HepG2 (cell line): ENCODE data around the gene NOXA1. TPM values are rescaled to one million over a fixed set of nuclear protein-coding genes. Genes with fewer than 3 reads are reported as not detected.
"Not testable (repeated sequence)": the region's sequence is repeated elsewhere in the genome, so short reads cannot be mapped to it uniquely, and the experiment has no call there.

Experiments
- ATAC-seq: fragments of 200-7000 bp; cut with Tn5 transposase; 3 replicates; pipeline ENCODE4 v1.9.1; 2020; ENCODE audit warnings: mild to moderate bottlenecking, moderate library complexity
- BruUV-seq: library from RNA; stranded (reverse); fragments of 400-500 nt; replicated peaks from 2 replicates; lab custom pipeline; 2021; lab: Mats Ljungman, UMichigan
- CTCF ChIA-PET: fragments of 300-600 bp; formaldehyde crosslinking; extraction: SDS; loops from one replicate; lab custom pipeline; 2021; ENCODE audit warnings: low total read pairs, inconsistent platforms, low intra/inter-chr PET ratio; lab: Yijun Ruan, JAX
- POLR2A ChIA-PET: fragments of 350-600 bp; sonication (Branson Sonifier 250); formaldehyde crosslinking; loops from one replicate; lab custom pipeline; 2020; ENCODE audit warnings: antibody characterized with exemption, inconsistent platforms; lab: Yijun Ruan, JAX
- DNase-seq: peaks from one replicate; pipeline ENCODE4 v3.0.0-alpha.2; 2015; ENCODE audit warnings: low spot score
- FAIRE-seq: peaks from 3 replicates; lab custom pipeline; 2011; peaks lifted over from hg19 to GRCh38; lab: Jason Lieb, UNC
- H2AFZ ChIP-seq: one replicate; pipeline ENCODE4 v1.6.1; 2011; ENCODE audit warnings: low read length, inconsistent platforms
- H3K27ac ChIP-seq: fragments of 300-600 bp; 3 replicates; pipeline ENCODE4 v1.8.0; 2011; ENCODE audit warnings: mixed run types, mild to moderate bottlenecking, mixed read lengths, low read length, inconsistent platforms; ENCODE audit not compliant: insufficient read depth; ENCODE audit errors: extremely low read length
- H3K27me3 ChIP-seq, 2 experiments: fragments of 200-600 bp in 1 of 2; 2 replicates in 1 of 2; 3 replicates in 1 of 2; pipeline versions ENCODE4 v1.6.0 to v1.8.0; 2011; ENCODE audit warnings: low read length in 2 of 2, mild to moderate bottlenecking in 2 of 2, moderate library complexity in 2 of 2, inconsistent platforms in 1 of 2; ENCODE audit not compliant: insufficient read depth in 2 of 2, control insufficient read depth in 1 of 2
- H3K36me3 ChIP-seq, 2 experiments: fragments of 200-600 bp in 1 of 2; replicated peaks in 1 of 2; 2 replicates in 1 of 2; 3 replicates in 1 of 2; pipeline versions ENCODE4 v1.5.1 to v1.8.0; 2011; ENCODE audit warnings: low read length in 2 of 2, inconsistent platforms in 1 of 2; ENCODE audit not compliant: insufficient read depth in 2 of 2, control insufficient read depth in 1 of 2
- H3K4me1 ChIP-seq: 2 replicates; pipeline ENCODE4 v1.5.1; 2012; ENCODE audit warnings: low read length, inconsistent platforms; ENCODE audit not compliant: insufficient read depth
- H3K4me2 ChIP-seq: 2 replicates; pipeline ENCODE4 v1.6.0; 2011; ENCODE audit warnings: low read depth, low read length, inconsistent platforms
- H3K4me3 ChIP-seq, 3 experiments: fragments of 200-600 bp in 1 of 3; sonication (generic), shearing (Covaris generic) in 1 of 3; replicated peaks in 1 of 3; 2 replicates each; pipeline ENCODE4 v1.5.1; 2011 to 2016; ENCODE audit warnings: low read length in 3 of 3, inconsistent platforms in 2 of 3, low read depth in 2 of 3, mild to moderate bottlenecking in 2 of 3, control low read depth in 1 of 3, mixed read lengths in 1 of 3; ENCODE audit not compliant: insufficient read depth in 1 of 3
- H3K79me2 ChIP-seq: one replicate; pipeline ENCODE4 v1.6.1; 2011; ENCODE audit warnings: low read length, inconsistent platforms; ENCODE audit not compliant: insufficient read depth
- H3K9ac ChIP-seq: 2 replicates; pipeline ENCODE4 v1.6.0; 2011; ENCODE audit warnings: mild to moderate bottlenecking, low read depth, low read length, inconsistent platforms; ENCODE audit not compliant: insufficient read depth
- H3K9me3 ChIP-seq: 2 replicates; pipeline ENCODE4 v1.5.1; 2012; ENCODE audit warnings: mild to moderate bottlenecking, low read length
- H4K20me1 ChIP-seq: 2 replicates; pipeline ENCODE4 v1.6.0; 2011; ENCODE audit warnings: inconsistent platforms, mild to moderate bottlenecking, low read length, moderate library complexity; ENCODE audit not compliant: insufficient read depth
- NR2F2 ChIP-seq: IDR thresholded peaks from 2 replicates; pipeline ENCODE4 v1.6.1; 2012; ENCODE audit warnings: low read depth, inconsistent platforms, borderline replicate concordance
- TCF7 ChIP-seq: sonication (generic); IDR thresholded peaks from 2 replicates; pipeline ENCODE4 v1.6.1; 2016; ENCODE audit warnings: antibody characterized with exemption, low read depth
- TCF7L2 ChIP-seq: IDR thresholded peaks from 2 replicates; pipeline ENCODE4 v1.6.1; 2011; ENCODE audit warnings: mild to moderate bottlenecking, low read depth, low read length, moderate library complexity
- ZNF746 ChIP-seq: sonication (generic); formaldehyde crosslinking; IDR thresholded peaks from 2 replicates; pipeline ENCODE4 v1.8.0; 2022; ENCODE audit warnings: mild to moderate bottlenecking, missing genetic modification reagents
- WGBS: methylation state at CpG from one replicate; pipeline ENCODE4 v1.1.6; 2017; ENCODE audit warnings: low lambda C conversion rate; 5-methylcytosine and 5-hydroxymethylcytosine counted together
- in situ Hi-C: cut with HindIII; loops from 2 replicates; pipeline ENCODE4 v1.10.0; 2017; ENCODE audit warnings: low pct_unique_long_range_greater_than_20kb; ENCODE audit not compliant: extremely low pct_ligation_motif_present
- intact Hi-C: fragments of 100-400 bp; cut with micrococcal nuclease; formaldehyde crosslinking; loops from one replicate; pipeline ENCODE4 v1.10.0; 2022; ENCODE audit not compliant: unreplicated experiment
- polyA plus RNA-seq, 8 experiments: library from polyadenylated mRNA; depleted of rRNA in 3 of 8; stranded (reverse) in 7 of 8; unstranded in 1 of 8; fragments of >200 nt; fragmentation: Illumina TruSeq in 4 of 8; extraction: Trizol in 4 of 8; gene quantifications; 2 replicates each; pipeline versions ENCODE4 v1.2.1 to v1.2.3, GENCODE V29; 2011 to 2016; ENCODE audit warnings: low read depth in 4 of 8, missing spikeins in 1 of 8, mixed read lengths in 1 of 8; ENCODE audit not compliant: insufficient read depth in 1 of 8
- total RNA-seq, 5 experiments: library from RNA; depleted of rRNA; stranded (reverse); fragments of >200 nt; fragmentation: Illumina TruSeq; extraction: Trizol; gene quantifications; 2 replicates each; pipeline ENCODE4 v1.2.3, GENCODE V29; 2016; ENCODE audit warnings: low read depth in 1 of 5

NOXA1 gene
- total and polyA plus RNA-seq, 2 of the 13 experiments (the other 11 are each of a cell fraction or from before 2014, with no cell fraction given): 0.78 to 1.2 TPM

DNA sequence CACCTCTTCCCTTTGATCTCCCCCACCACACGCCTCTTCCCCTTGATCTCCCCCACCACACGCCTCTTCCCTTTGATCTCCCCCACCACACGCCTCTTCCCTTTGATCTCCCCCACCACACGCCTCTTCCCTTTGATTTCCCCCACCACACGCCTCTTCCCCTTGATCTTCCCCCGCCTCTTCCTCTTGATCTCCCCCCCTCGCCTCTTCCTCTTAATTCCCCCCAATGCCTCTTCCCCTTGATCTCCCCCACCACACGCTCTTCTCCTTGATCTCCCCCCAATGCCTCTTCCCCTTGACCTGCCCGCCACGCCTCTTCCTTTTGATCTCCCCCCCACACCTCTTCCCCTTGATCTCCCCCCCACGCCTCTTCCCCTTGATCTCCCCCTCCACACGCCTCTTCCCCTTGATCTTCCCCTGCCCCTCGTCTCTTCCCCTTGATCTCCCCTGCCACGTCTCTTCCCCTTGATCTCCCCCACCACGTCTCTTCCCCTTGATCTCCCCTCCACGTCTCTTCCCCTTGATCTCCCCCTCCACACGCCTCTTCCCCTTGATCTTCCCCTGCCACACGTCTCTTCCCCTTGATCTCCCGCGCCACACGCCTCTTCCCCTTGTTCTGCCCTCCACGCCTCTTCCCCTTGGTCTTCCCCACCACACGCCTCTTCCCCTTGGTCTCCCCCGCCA is 27.5 kb downstream of the NOXA1 start:
- H3K36me3 ChIP-seq: peaks cover 8 to 32% of the 10 kb centered on the region in 2 experiments
- TF ChIP-seq TCF7L2: peak; percentile 72; the same call in 1 of the 2 replicates
- peak; percentile 69; the same call in 1 of the 2 replicates for TF ChIP-seq ZNF746
- peak; percentile 91 for TF ChIP-seq TCF7
- peak; percentile 25; the same call in 1 of the 2 replicates for TF ChIP-seq NR2F2
- not testable (repeated sequence) for BruUV-seq

DNA sequence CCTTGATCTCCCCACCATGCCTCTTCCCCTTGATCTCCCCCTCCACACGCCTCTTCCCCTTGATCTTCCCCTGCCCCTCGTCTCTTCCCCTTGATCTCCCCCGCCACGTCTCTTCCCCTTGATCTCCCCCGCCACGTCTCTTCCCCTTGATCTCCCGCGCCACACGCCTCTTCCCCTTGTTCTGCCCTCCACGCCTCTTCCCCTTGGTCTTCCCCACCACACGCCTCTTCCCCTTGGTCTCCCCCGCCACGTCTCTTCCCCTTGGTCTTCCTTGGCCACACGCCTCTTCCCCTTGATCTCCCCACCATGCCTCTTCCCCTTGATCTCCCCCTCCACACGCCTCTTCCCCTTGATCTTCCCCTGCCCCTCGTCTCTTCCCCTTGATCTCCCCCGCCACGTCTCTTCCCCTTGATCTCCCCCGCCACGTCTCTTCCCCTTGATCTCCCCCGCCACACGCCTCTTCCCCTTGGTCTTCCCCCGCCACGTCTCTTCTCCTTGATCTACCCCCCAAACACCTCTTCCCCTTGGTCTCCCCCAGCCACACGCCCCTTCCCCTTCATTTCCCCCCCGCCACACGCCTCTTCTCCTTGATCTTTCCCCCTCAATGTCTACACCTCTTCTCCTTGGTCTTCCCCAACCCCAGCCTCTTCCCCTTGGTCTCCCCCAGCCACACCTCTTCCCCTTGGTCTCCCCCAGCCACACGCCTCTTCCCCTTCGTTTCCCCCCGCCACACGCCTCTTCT is 28.2 kb downstream of the NOXA1 start:
- in situ Hi-C loops, intact Hi-C loops, POLR2A ChIA-PET: not testable (repeated sequence)

More for the DNA sequence above, 27.5 kb downstream of the NOXA1 start:
- H3K4me2 ChIP-seq, DNase-seq, H3K9ac ChIP-seq, FAIRE-seq, CTCF ChIA-PET, intact Hi-C loops, ATAC-seq, in situ Hi-C loops, H3K9me3 ChIP-seq, H2AFZ ChIP-seq, H3K4me3 ChIP-seq, H4K20me1 ChIP-seq, H3K27me3 ChIP-seq, H3K27ac ChIP-seq, H3K79me2 ChIP-seq: not testable (repeated sequence)
- WGBS: 90% methylated on average over 24 of the region's 24 CpGs
- H3K4me1 ChIP-seq: peaks cover 45% of the 10 kb centered on the region
- POLR2A ChIA-PET: interaction anchor here (1.8 kb wide), 1 partner anchor 9 kb away, joined by 4 read pairs; the partner anchor contains the start of gene NSMF

More for the DNA sequence above, 28.2 kb downstream of the NOXA1 start:
- H3K4me2 ChIP-seq, H3K27me3 ChIP-seq, FAIRE-seq, H3K79me2 ChIP-seq, H4K20me1 ChIP-seq, CTCF ChIA-PET, H3K9me3 ChIP-seq, DNase-seq, ATAC-seq, H2AFZ ChIP-seq, BruUV-seq, H3K27ac ChIP-seq, H3K4me3 ChIP-seq, H3K9ac ChIP-seq: not testable (repeated sequence)
- WGBS: 96% methylated on average over 17 of the region's 31 CpGs
- Histone ChIP-seq H3K36me3 (peaks cover 10 to 39% of the 10 kb centered on the region in 2 experiments), H3K4me1 (peaks cover 48% of the 10 kb centered on the region)
